Vagina (tissue), 2 donors: Measurements from ENCODE around the gene NR4A3.

Experiments
- CTCF ChIP-seq, 3 experiments: fragments of 450-650 bp in 2 of 3; fragments of 200-600 bp in 1 of 3; sonication (generic) in 1 of 3; IDR thresholded peaks; one replicate each; pipeline ENCODE4 v1.5.1; 2017 to 2019; ENCODE audit warnings: antibody characterized with exemption in 3 of 3, mild to moderate bottlenecking in 2 of 3, moderate library complexity in 2 of 3
- POLR2A ChIP-seq, 2 donors: fragments of 450-650 bp; IDR thresholded peaks; one replicate each; pipeline ENCODE4 v1.6.1; 2017; ENCODE audit warnings: antibody characterized with exemption in 2 of 2, mild to moderate bottlenecking in 2 of 2, moderate library complexity in 2 of 2
- POLR2AphosphoS5 ChIP-seq, 2 donors: sonication (generic); formaldehyde crosslinking; IDR thresholded peaks; one replicate each; pipeline ENCODE4 v1.9.0; 2017; ENCODE audit warnings: antibody characterized with exemption in 2 of 2, mild to moderate bottlenecking in 2 of 2, low read depth in 1 of 2; ENCODE audit not compliant: insufficient read depth in 1 of 2

- TF ChIP-seq CTCF (IDR thresholded peaks at IDR 0.05) (no peak), POLR2A (IDR thresholded peaks at IDR 0.05) (no peak), POLR2AphosphoS5 (IDR thresholded peaks at IDR 0.05; ENCODE audit: insufficient read depth in 1 of 2, low read depth in 1 of 2) (no peak)
Observed at GRCh38 chr9:99835142-99835541, 13.5 kb downstream of the NR4A3 start.
